Hippocampal formation (tissue), 2 donors: ENCODE measurements around the gene ZNF692.

ENCODE experiments used
- DNase-seq, 2 donors: peaks; one replicate each; lab custom pipeline; 2025; lab: John Stamatoyannopoulos, UW

ZNF692 gene

GRCh38 chr1:248825136-248825535 is 33.7 kb downstream of the ZNF692 start:
- no peak for DNase-seq

- no peak for DNase-seq
Measured at GRCh38 chr1:248824701-248825100, 34.2 kb downstream of the ZNF692 start.

- no peak for DNase-seq
Measured at GRCh38 chr1:248824301-248824700, 34.6 kb downstream of the ZNF692 start.

GRCh38 chr1:248823517-248824001 is 35.3 kb downstream of the ZNF692 start:
- no peak for DNase-seq

- no peak for DNase-seq
Measured at GRCh38 chr1:248822148-248823032, 36.5 kb downstream of the ZNF692 start.

GRCh38 chr1:248821641-248822040 is 37.2 kb downstream of the ZNF692 start:
- DNase-seq, result no peak

- DNase-seq, result no peak
Measured at GRCh38 chr1:248821101-248821500, 37.8 kb downstream of the ZNF692 start.

- no peak for DNase-seq
Measured at GRCh38 chr1:248820041-248820585, 38.8 kb downstream of the ZNF692 start.

- no peak for DNase-seq
Measured at GRCh38 chr1:248818505-248819374, 40.1 kb downstream of the ZNF692 start.

- no peak for DNase-seq
Measured at GRCh38 chr1:248817065-248817464, 41.8 kb downstream of the ZNF692 start.

- no peak for DNase-seq
Measured at GRCh38 chr1:248816042-248816851, 42.6 kb downstream of the ZNF692 start.

- no peak for DNase-seq
Measured at GRCh38 chr1:248815407-248816034, 43.4 kb downstream of the ZNF692 start.

GRCh38 chr1:248814351-248814750 is 44.5 kb downstream of the ZNF692 start:
- no peak for DNase-seq

- no peak for DNase-seq
Measured at GRCh38 chr1:248813546-248813945, 45.3 kb downstream of the ZNF692 start.

- DNase-seq, result no peak
Measured at GRCh38 chr1:248812736-248813425, 46.0 kb downstream of the ZNF692 start.

GRCh38 chr1:248811514-248812490 is 47.1 kb downstream of the ZNF692 start:
- DNase-seq, result no peak

GRCh38 chr1:248810727-248811513 is 48.0 kb downstream of the ZNF692 start:
- no peak for DNase-seq

GRCh38 chr1:248810000-248810726 is 48.7 kb downstream of the ZNF692 start:
- DNase-seq, result no peak
